Heart left ventricle (tissue), 16 donors: ENCODE results near the gene CELSR1. TPM values are rescaled to one million over a fixed set of nuclear protein-coding genes. Genes with fewer than 3 reads are reported as not detected.

Source experiments
- ATAC-seq, 4 donors: fragments of 200-7000 bp; cut with Tn5 transposase; one replicate each; pipeline ENCODE4 v1.9.1; 2020 to 2022; ENCODE audit warnings: moderate library complexity in 4 of 4, mild to moderate bottlenecking in 3 of 4, moderate number of reproducible peaks in 1 of 4
- DNase-seq, 5 donors: peaks; one replicate each; pipeline ENCODE4 v3.0.0-alpha.2; 2020
- H3K27ac ChIP-seq, 12 donors: fragments of 200-600 bp; sonication (generic) in 4 of 12; one replicate each; pipeline versions ENCODE4 v1.5.0 to v1.8.0; 2016 to 2022; ENCODE audit warnings: mild to moderate bottlenecking in 2 of 12
- H3K27me3 ChIP-seq, 9 donors: fragments of 200-600 bp; sonication (generic) in 2 of 9; one replicate each; pipeline versions ENCODE4 v1.5.1 to v1.8.0; 2016 to 2022; ENCODE audit warnings: mild to moderate bottlenecking in 3 of 9
- H3K36me3 ChIP-seq, 9 donors: fragments of 200-600 bp; sonication (generic) in 2 of 9; one replicate each; pipeline versions ENCODE4 v1.5.0 to v1.8.0; 2018 to 2022; ENCODE audit warnings: mild to moderate bottlenecking in 2 of 9
- H3K4me1 ChIP-seq, 12 donors: fragments of 200-600 bp; sonication (generic) in 4 of 12; one replicate each; pipeline versions ENCODE4 v1.5.0 to v1.8.0; 2016 to 2022; ENCODE audit warnings: mild to moderate bottlenecking in 3 of 12
- H3K4me3 ChIP-seq, 12 donors: fragments of 200-600 bp; sonication (generic) in 4 of 12; one replicate each; pipeline versions ENCODE4 v1.5.0 to v1.8.0; 2017 to 2022; ENCODE audit warnings: mild to moderate bottlenecking in 9 of 12, moderate library complexity in 4 of 12
- H3K9me3 ChIP-seq, 12 donors: fragments of 200-600 bp; sonication (generic) in 4 of 12; one replicate each; pipeline versions ENCODE4 v1.5.0 to v1.8.0; 2016 to 2022; ENCODE audit warnings: mild to moderate bottlenecking in 1 of 12
- CTCF ChIP-seq, 12 donors: fragments of 200-600 bp; sonication (generic) in 4 of 12; IDR thresholded peaks; one replicate each; pipeline versions ENCODE4 v1.5.0 to v1.8.0; 2018 to 2022; ENCODE audit warnings: antibody characterized with exemption in 12 of 12, mild to moderate bottlenecking in 5 of 12
- POLR2A ChIP-seq, 2 donors: fragments of 450-650 bp; IDR thresholded peaks; one replicate each; pipeline ENCODE4 v1.6.1; 2017; ENCODE audit warnings: antibody characterized with exemption in 2 of 2, mild to moderate bottlenecking in 2 of 2, moderate library complexity in 2 of 2
- WGBS, 4 donors: extraction: QIAGEN DNeasy Blood & Tissue Kit in 2 of 4; methylation state at CpG; one replicate each; pipeline versions ENCODE4 v1.1.5 to v1.1.7; 2013 to 2018; 5-methylcytosine and 5-hydroxymethylcytosine counted together
- intact Hi-C, 10 donors: fragments of 100-400 bp; cut with DNase I; formaldehyde crosslinking; loops; one replicate each; pipeline versions ENCODE4 v1.11.1 to v1.14.2; 2022
- polyA plus RNA-seq, 2 donors: library from polyadenylated mRNA; stranded (reverse); fragments of 200-250 nt; gene quantifications; one replicate each; pipeline ENCODE4 v1.2.3, GENCODE V29; 2013
- total RNA-seq, 9 donors: library from RNA; depleted of rRNA in 2 of 9; stranded (reverse); fragments of >200 nt in 2 of 9; fragmentation: NEBNext Ultra II Directional in 3 of 9; extraction: Animal tissue kit (Norgen Biotek cat#: 25700) in 3 of 9; gene quantifications; one replicate each; pipeline versions ENCODE4 v1.1.0 to v1.2.4, GENCODE V29; 2016 to 2023
- donor health status: ischemic (EF 13 %, LVEDD 7.1; RV severe dilation, severe dysfunction).
- donor health status: healthy with polysubstance abuse.
- donor health status: DM: no; HTN: yes; CAD: no.
- donor health status: DM: no; HTN: no; CAD: no.
- donor health status: ischemic (EF 25% LVEDD 6.9; RV normal size, moderate dysfunction).
- donor health status: ischemic (EF 25% LVEDD 5.7; RV mildly dilated, moderate dysfunction).
- donor health status: healthy.
- donor health status: DM: yes; HTN: yes; CAD: no.
- donor health status: ischemic (EF 35%, LVEDD 5.7; RV mildly dilated, moderate dysfunction).
- donor health status: nonischemic (EF 11% LVEDD 7.7; RV severe dilation, severe dysfunction).
- donor health status: DM: yes; HTN: yes; CAD: no.
- donor health status: PGD.
- donor health status: ischemic (EF 29% LVEDD 5.4; RV normal size, mild dysfunction).
- donor health status: nonischemic (EF 23%, LVEDD 6.1; RV moderate dilation, normal function).

The CELSR1 gene
- total and polyA plus RNA-seq, 11 donors, result 5.9 to 15.8 (median 11.9) TPM

GRCh38 chr22:46368871-46369715, 168.3 kb downstream of the CELSR1 start:
- WGBS, 4 donors, result 80 to 86% (median 85%) methylated on average over 25 to 31 of the region's 31 CpGs
- ATAC-seq (no peak), DNase-seq (peak in 2 of 5 donors; percentile 19 to 51)
- H3K36me3 ChIP-seq, result no peaks in the 10 kb centered on the region
- H3K9me3 ChIP-seq, result no peaks in the 10 kb centered on the region
- TF ChIP-seq CTCF (IDR thresholded peaks at IDR 0.05) (no peak), POLR2A (IDR thresholded peaks at IDR 0.05) (no peak)
- H3K4me3 ChIP-seq, result no peak overlapping the region
- peaks cover 0 to 11% (median 0%) of the 10 kb centered on the region in 9 donors for H3K27me3 ChIP-seq
- intact Hi-C loops, result loop anchor here in 2 of 10 donors (2.0 to 5.0 kb wide), 2 partner anchors 172 to 173 kb away; no protein-coding TSS in a partner anchor
- no peak overlapping the region for H3K27ac ChIP-seq
- no peaks in the 10 kb centered on the region for H3K4me1 ChIP-seq

GRCh38 chr22:46368422-46368821, 169.0 kb downstream of the CELSR1 start:
- no peaks in the 10 kb centered on the region for H3K9me3 ChIP-seq
- H3K27ac ChIP-seq, result no peak overlapping the region
- no peak for ATAC-seq
- H3K4me1 ChIP-seq, result no peaks in the 10 kb centered on the region
- 72 to 78% (median 74%) methylated on average over 12 of the region's 12 CpGs for WGBS, 4 donors
- intact Hi-C loops, result loop anchor here in 2 of 10 donors (2.0 to 5.0 kb wide), 2 partner anchors 172 to 174 kb away; no protein-coding TSS in a partner anchor
- H3K4me3 ChIP-seq, result no peak overlapping the region
- no peaks in the 10 kb centered on the region for H3K36me3 ChIP-seq
- DNase-seq, result peak in 1 of 5 donors; percentile 54
- TF ChIP-seq POLR2A (IDR thresholded peaks at IDR 0.05) (no peak), CTCF (IDR thresholded peaks at IDR 0.05) (no peak)
- peaks cover 0 to 11% (median 0%) of the 10 kb centered on the region in 9 donors for H3K27me3 ChIP-seq

- intact Hi-C loops, result loop anchor here in 7 of 10 donors (1.0 to 5.0 kb wide), 4 partner anchors 173 to 175 kb away; no protein-coding TSS in a partner anchor
- WGBS, 4 donors, result 40 to 50% (median 43%) methylated on average over 18 to 19 of the region's 19 CpGs
- no peak overlapping the region for H3K27ac ChIP-seq
Observed at GRCh38 chr22:46367707-46368191, 169.7 kb downstream of the CELSR1 start.

More at GRCh38 chr22:46367707-46368191, 169.7 kb downstream of the CELSR1 start:
- no peaks in the 10 kb centered on the region for H3K36me3 ChIP-seq
- no peaks in the 10 kb centered on the region for H3K4me1 ChIP-seq
- DNase-seq (peak; percentile 40 to 82 (median 62)), ATAC-seq (peak in 3 of 4 donors; percentile 42 to 73 (median 65))
- no peak for TF ChIP-seq POLR2A (IDR thresholded peaks at IDR 0.05)
- peak; percentile 74 to 90 (median 81) for TF ChIP-seq CTCF (IDR thresholded peaks at IDR 0.05)
- H3K4me3 ChIP-seq, result no peak overlapping the region
- no peaks in the 10 kb centered on the region for H3K9me3 ChIP-seq
- peaks cover 0 to 11% (median 0%) of the 10 kb centered on the region in 9 donors for H3K27me3 ChIP-seq
